OCI-LY3 (cell line): ENCODE data around the gene BEX5.
"Not testable (repeated sequence)": the region's sequence is repeated elsewhere in the genome, so short reads cannot be mapped to it uniquely, and the experiment has no call there.

Experiments
- H2AFZ ChIP-seq: fragments of 200-600, 300-600 bp; shearing (Covaris generic); 2 replicates; pipeline ENCODE4 v1.6.0; 2014; ENCODE audit warnings: antibody characterized with exemption, low read depth, low read length
- H3K27ac ChIP-seq: fragments of 200-600, 300-600 bp; sonication (generic); 2 replicates; pipeline ENCODE4 v1.5.1; 2014; ENCODE audit warnings: mild to moderate bottlenecking, low read length, moderate library complexity, mixed read lengths
- H3K27me3 ChIP-seq: fragments of 200-600, 300-600 bp; sonication (generic); 2 replicates; pipeline ENCODE4 v1.6.1; 2014; ENCODE audit warnings: low read depth, low read length, mixed read lengths
- H3K36me3 ChIP-seq: fragments of 200-600, 300-600 bp; sonication (generic); replicated peaks from 2 replicates; pipeline ENCODE3; 2014; ENCODE audit warnings: low read depth, low read length, mixed read lengths
- H3K4me1 ChIP-seq: fragments of 300-600, 200-600 bp; sonication (generic); 2 replicates; pipeline ENCODE4 v1.6.1; 2014; ENCODE audit warnings: low read length, mixed read lengths
- H3K4me2 ChIP-seq: fragments of 200-600, 300-600 bp; sonication (generic); 2 replicates; pipeline ENCODE4 v1.6.1; 2014; ENCODE audit warnings: low read length, mixed read lengths
- H3K4me3 ChIP-seq: fragments of 300-600, 200-600 bp; sonication (generic); 2 replicates; pipeline ENCODE4 v1.5.1; 2014; ENCODE audit warnings: antibody characterized with exemption, mild to moderate bottlenecking, low read length, moderate library complexity
- H3K79me2 ChIP-seq: fragments of 300-600, 200-600 bp; shearing (Covaris generic); 2 replicates; pipeline ENCODE4 v1.6.1; 2014; ENCODE audit warnings: mild to moderate bottlenecking, low read length, mixed read lengths
- H3K9ac ChIP-seq: fragments of 300-600, 200-600 bp; shearing (Covaris generic); 2 replicates; pipeline ENCODE4 v1.6.0; 2014; ENCODE audit warnings: mild to moderate bottlenecking, low read length, moderate library complexity
- H3K9me3 ChIP-seq: fragments of 200-600, 300-600 bp; shearing (Covaris generic); 2 replicates; pipeline ENCODE4 v1.6.1; 2014; ENCODE audit warnings: low read length, mixed read lengths; ENCODE audit not compliant: insufficient read depth
- H4K20me1 ChIP-seq: fragments of 200-600, 300-600 bp; sonication (generic); 2 replicates; pipeline ENCODE4 v1.6.1; 2016; ENCODE audit warnings: low read length, mixed read lengths; ENCODE audit not compliant: insufficient read depth
- CTCF ChIP-seq: fragments of 200-600, 300-600 bp; sonication (generic); IDR thresholded peaks from 2 replicates; pipeline ENCODE4 v1.5.1; 2014; ENCODE audit warnings: antibody characterized with exemption, low read length, low read depth
- EZH2phosphoT487 ChIP-seq: fragments of 200-600 bp; shearing (Covaris generic); IDR thresholded peaks from 2 replicates; pipeline ENCODE4 v1.6.1; 2018; ENCODE audit warnings: antibody characterized with exemption, mixed run types, low read depth

The BEX5 gene

GRCh38 chrX:102140876-102141275 is 14.9 kb downstream of the BEX5 start:
- H3K4me2 ChIP-seq, H4K20me1 ChIP-seq, H2AFZ ChIP-seq, H3K4me1 ChIP-seq, H3K27me3 ChIP-seq, H3K27ac ChIP-seq, H3K4me3 ChIP-seq, H3K9me3 ChIP-seq, H3K79me2 ChIP-seq, H3K9ac ChIP-seq, H3K36me3 ChIP-seq: not testable (repeated sequence)

- Histone ChIP-seq H3K4me3 (no peak overlapping the region), H3K27me3 (no peaks in the 10 kb centered on the region), H3K4me1 (no peaks in the 10 kb centered on the region), H3K9me3 (no peaks in the 10 kb centered on the region), H3K79me2 (no peaks in the 10 kb centered on the region), H3K36me3 (no peaks in the 10 kb centered on the region), H3K4me2 (no peak overlapping the region), H4K20me1 (no peaks in the 10 kb centered on the region), H2AFZ (no peak overlapping the region), H3K27ac (no peak overlapping the region), H3K9ac (no peak overlapping the region)
- TF ChIP-seq CTCF = no peak
- no peak for TF ChIP-seq EZH2phosphoT487
These were observed 17.7 kb downstream of the BEX5 start for GRCh38 chrX:102138064-102138463.

DNA sequence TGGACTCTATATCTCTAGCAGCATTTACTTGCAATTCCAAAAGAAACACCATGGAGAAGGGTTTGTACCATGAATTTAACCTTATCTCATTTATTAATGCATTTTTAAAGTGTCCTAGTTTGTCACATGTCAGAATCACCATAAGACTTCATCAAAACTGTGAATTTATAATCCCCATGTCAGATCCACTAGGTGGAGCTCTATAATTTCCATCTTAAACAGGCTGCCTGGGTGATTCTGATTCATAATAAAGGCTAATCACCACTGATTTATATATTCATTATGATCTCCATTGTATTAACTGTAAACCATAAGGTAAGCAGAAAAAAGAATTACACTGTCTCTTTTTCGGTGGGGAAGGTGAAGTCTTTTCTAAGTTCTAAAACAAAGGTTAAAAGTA is 26.3 kb downstream of the BEX5 start:
- Histone ChIP-seq H3K4me3 (no peak overlapping the region), H3K27me3 (no peaks in the 10 kb centered on the region), H2AFZ (no peak overlapping the region), H3K4me1 (no peaks in the 10 kb centered on the region), H3K4me2 (no peak overlapping the region), H3K9ac (no peak overlapping the region), H3K36me3 (no peaks in the 10 kb centered on the region), H3K9me3 (no peaks in the 10 kb centered on the region), H3K79me2 (no peaks in the 10 kb centered on the region), H4K20me1 (no peaks in the 10 kb centered on the region), H3K27ac (no peak overlapping the region)
- TF ChIP-seq EZH2phosphoT487 = no peak
- peak; percentile 43 for TF ChIP-seq CTCF

DNA sequence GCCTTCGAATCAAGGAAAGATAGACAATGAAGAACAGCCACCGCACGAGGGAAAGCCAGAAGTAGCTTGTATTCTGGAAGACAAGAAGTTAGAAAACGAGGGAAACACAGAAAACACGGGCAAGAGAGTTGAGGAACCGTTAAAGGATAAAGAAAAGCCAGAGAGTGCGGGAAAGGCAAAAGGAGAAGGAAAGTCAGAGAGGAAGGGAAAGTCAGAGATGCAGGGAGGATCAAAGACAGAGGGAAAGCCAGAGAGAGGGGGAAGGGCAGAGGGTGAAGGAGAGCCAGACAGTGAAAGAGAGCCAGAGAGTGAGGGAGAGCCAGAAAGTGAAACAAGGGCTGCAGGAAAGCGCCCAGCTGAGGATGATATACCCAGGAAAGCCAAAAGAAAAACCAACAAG is 28.9 kb downstream of the BEX5 start:
- no peaks in the 10 kb centered on the region for H3K9me3 ChIP-seq
- no peak overlapping the region for H3K9ac ChIP-seq
- no peak overlapping the region for H3K27ac ChIP-seq
- H2AFZ ChIP-seq = no peak overlapping the region
- no peaks in the 10 kb centered on the region for H3K4me1 ChIP-seq
- no peak overlapping the region for H3K4me2 ChIP-seq
- no peaks in the 10 kb centered on the region for H4K20me1 ChIP-seq
- H3K27me3 ChIP-seq = no peaks in the 10 kb centered on the region
- no peaks in the 10 kb centered on the region for H3K36me3 ChIP-seq
- H3K4me3 ChIP-seq = no peak overlapping the region
- H3K79me2 ChIP-seq = no peaks in the 10 kb centered on the region
- TF ChIP-seq CTCF = no peak
- no peak for TF ChIP-seq EZH2phosphoT487

DNA sequence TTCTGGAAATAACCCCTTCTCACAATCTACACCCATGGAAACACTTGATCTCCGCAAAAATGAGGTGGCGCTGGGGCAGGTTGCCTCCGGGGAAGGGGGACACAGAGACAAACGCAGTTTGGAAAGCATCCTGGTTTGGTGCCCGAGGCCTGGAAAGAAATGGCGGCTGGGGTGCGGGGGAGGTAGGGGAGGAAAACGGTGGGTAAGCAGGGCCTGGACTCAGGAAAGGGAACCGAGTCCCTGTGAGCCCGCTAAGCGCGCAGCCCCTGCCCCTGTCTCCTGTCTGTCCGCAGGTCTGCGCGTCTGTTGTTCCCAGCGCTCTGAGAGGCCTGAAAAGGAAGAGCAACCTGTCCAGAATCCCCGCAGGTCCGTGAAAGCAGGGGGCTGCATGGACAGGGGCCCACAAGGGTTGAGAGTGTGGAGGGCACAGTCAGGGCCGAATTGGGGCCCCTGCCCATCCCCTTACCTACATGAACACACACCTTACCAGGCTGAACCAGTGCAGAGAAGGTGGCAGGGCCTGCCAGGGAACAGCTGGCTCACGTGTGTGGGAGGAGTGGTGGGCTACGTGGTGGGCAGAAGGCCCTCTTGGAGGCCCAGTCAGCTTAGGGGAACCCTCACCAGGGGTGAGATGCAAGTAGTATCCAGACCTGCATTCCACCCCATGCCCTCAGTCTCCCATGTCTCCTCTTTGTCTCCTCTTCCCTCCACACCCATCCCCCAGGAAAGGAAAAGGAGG is 29.5 kb downstream of the BEX5 start:
- H3K4me1 ChIP-seq, H3K4me3 ChIP-seq, H3K4me2 ChIP-seq, H3K9ac ChIP-seq, H3K9me3 ChIP-seq, H3K79me2 ChIP-seq, H3K27me3 ChIP-seq, H4K20me1 ChIP-seq, H3K27ac ChIP-seq, H2AFZ ChIP-seq, H3K36me3 ChIP-seq: not testable (repeated sequence)

GRCh38 chrX:102125436-102125835 is 30.3 kb downstream of the BEX5 start, which contains the start of gene TCEAL2:
TSS of gene TCEAL2 (plus strand) at chrX:102125679. CDS start at chrX:102126831, 1,152 bp downstream.
- H3K79me2 ChIP-seq, H3K4me3 ChIP-seq, H3K9ac ChIP-seq, H4K20me1 ChIP-seq, H2AFZ ChIP-seq, H3K4me2 ChIP-seq, H3K27me3 ChIP-seq, H3K36me3 ChIP-seq, H3K4me1 ChIP-seq, H3K9me3 ChIP-seq, H3K27ac ChIP-seq: not testable (repeated sequence)

DNA sequence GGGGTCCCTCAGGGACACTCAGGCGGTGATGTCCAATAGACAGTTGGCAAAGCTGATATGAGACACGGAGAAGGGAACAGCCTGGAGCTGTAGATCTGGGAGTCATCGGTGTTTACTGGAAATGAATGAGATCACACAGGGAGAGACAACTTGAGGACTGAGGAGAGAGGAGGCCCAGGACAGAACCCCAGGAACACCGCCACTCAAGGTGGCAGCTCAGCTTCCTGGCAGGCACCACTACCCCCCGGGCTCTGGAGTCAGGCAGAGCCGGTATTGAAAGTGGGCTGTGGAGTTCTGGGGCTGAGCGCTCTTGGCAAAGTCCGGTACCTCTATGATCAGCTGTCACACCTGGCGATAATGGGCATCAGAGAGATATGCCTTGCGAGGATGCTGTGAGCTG is 30.8 kb downstream of the BEX5 start:
- H3K27ac ChIP-seq, H3K4me3 ChIP-seq, H2AFZ ChIP-seq, H3K9ac ChIP-seq, H3K4me2 ChIP-seq, H3K79me2 ChIP-seq, H4K20me1 ChIP-seq, H3K9me3 ChIP-seq, H3K27me3 ChIP-seq, H3K36me3 ChIP-seq, H3K4me1 ChIP-seq: not testable (repeated sequence)
